ENCODE results near the gene TET2. TPM values are rescaled to one million over a fixed set of nuclear protein-coding genes. Genes with fewer than 3 reads are reported as not detected.

Gene TET2
- total RNA-seq, 1 donor: 18.6 TPM

DNA sequence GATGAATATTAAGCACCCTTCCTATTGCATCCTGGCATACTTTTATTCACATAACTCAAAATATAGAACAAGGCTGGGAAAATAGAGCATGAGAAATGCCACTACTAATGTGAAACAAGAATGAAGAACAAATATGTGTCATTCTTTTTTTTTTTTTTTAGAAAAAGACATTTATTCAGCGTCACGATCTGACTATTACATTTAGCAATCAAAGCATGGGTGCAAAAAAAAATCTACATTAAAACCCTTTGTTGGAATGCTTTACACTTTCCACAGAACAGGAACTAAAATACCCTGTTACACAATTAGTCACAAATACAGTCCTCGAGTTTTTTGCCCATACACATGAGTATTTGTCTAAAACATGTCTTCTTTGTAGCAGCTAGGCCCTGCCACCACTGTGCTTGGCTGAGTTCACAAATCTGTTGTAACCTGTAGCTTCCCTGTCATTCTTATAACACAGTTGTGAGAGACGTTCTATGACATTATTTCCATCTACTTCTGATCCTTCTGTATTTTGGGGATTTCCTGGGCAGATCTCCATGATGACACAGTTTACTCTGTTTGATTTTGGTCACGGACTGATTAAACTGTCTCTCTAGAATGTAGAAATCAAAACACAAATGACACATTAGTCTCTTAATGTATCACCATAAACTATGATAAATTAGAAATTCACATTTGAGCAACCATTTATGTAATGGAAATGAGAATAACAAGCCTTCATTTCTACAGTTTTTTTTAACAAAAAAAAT is 9.4 kb upstream of the TET2 start:
- TF ChIP-seq, protein P1, sequence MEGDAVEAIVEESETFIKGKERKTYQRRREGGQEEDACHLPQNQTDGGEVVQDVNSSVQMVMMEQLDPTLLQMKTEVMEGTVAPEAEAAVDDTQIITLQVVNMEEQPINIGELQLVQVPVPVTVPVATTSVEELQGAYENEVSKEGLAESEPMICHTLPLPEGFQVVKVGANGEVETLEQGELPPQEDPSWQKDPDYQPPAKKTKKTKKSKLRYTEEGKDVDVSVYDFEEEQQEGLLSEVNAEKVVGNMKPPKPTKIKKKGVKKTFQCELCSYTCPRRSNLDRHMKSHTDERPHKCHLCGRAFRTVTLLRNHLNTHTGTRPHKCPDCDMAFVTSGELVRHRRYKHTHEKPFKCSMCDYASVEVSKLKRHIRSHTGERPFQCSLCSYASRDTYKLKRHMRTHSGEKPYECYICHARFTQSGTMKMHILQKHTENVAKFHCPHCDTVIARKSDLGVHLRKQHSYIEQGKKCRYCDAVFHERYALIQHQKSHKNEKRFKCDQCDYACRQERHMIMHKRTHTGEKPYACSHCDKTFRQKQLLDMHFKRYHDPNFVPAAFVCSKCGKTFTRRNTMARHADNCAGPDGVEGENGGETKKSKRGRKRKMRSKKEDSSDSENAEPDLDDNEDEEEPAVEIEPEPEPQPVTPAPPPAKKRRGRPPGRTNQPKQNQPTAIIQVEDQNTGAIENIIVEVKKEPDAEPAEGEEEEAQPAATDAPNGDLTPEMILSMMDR (IDR thresholded peaks at IDR 0.05; ENCODE audit: insufficient read depth, low read length): no peak
- no peak for DNase-seq (ENCODE audit: low read depth)
- H3K4me3 ChIP-seq (ENCODE audit: low read depth, low read length): no peak overlapping the region

- TF ChIP-seq, protein P1 (IDR thresholded peaks at IDR 0.05; ENCODE audit: insufficient read depth, low read length): no peak
- DNase-seq (ENCODE audit: low read depth): peak; percentile 59
- no peak overlapping the region for H3K4me3 ChIP-seq (ENCODE audit: low read depth, low read length)
These were observed 7.0 kb upstream of the TET2 start for GRCh38 chr4:105139646-105140045.

- no peak overlapping the region for H3K4me3 ChIP-seq (ENCODE audit: low read depth, low read length)
- TF ChIP-seq, protein P1 (IDR thresholded peaks at IDR 0.05; ENCODE audit: insufficient read depth, low read length): peak; percentile 65
- DNase-seq (ENCODE audit: low read depth): peak; percentile 42
These were observed 5.8 kb upstream of the TET2 start for GRCh38 chr4:105140684-105141490.

DNA sequence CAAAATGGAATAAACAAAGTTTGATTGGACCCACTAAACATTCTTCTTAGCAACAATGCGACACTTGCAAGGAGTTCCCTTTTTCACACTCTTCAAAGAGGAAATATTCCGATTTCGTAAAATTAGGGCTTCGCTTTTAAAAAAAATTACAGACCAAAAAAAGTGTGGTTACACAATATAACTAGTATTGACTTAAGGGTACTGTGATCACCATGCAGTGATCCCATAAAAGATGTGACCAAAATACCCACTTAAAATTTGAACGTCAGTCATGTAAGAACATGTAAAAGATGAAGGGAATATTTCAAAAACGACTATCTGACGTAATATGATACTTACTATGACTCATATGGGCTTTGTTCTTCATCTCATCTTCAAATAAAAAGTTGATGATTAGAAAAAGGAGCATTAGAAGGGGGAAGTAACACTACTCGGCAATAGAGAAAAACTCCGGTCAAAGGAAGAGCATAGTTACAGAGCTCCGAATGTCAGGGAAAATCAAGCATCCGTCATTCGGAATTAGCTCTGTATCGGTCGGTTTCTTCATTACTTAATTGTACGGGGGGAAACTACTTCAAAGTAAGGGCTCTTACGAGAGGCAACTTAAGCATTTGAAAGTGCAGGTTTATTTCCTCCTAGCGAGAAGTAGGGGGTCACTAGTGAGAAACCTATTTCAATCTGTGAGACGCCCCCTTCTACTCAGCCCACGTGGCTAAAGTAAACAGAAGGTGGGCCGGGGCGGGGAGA is 1.3 kb upstream of the TET2 start:
- TF ChIP-seq, protein P1 (IDR thresholded peaks at IDR 0.05; ENCODE audit: insufficient read depth, low read length): no peak
- peak; percentile 10 for DNase-seq (ENCODE audit: low read depth)
- H3K4me3 ChIP-seq (ENCODE audit: low read depth, low read length): peak overlapping the region; percentile 98

- peak overlapping the region; percentile 98 for H3K4me3 ChIP-seq (ENCODE audit: low read depth, low read length)
- TF ChIP-seq, protein P1 (IDR thresholded peaks at IDR 0.05; ENCODE audit: insufficient read depth, low read length): no peak
- no peak for DNase-seq (ENCODE audit: low read depth)
These were observed 787 bp upstream of the TET2 start for GRCh38 chr4:105145903-105146275.

- no peak for DNase-seq (ENCODE audit: low read depth)
- peak overlapping the region; percentile 98 for H3K4me3 ChIP-seq (ENCODE audit: low read depth, low read length)
- TF ChIP-seq, protein P1 (IDR thresholded peaks at IDR 0.05; ENCODE audit: insufficient read depth, low read length): no peak
These were observed 408 bp downstream of the TET2 start for GRCh38 chr4:105147016-105147552.
